Endothelial cell of umbilical vein (primary cell): ENCODE data around the gene MPND.

Experiments
- CTCF ChIP-seq, 2 donors: IDR thresholded peaks; 1 replicate in 1 of 2; 2 replicates in 1 of 2; pipeline ENCODE4 v1.5.1; 2011; ENCODE audit warnings: low read length in 2 of 2, mild to moderate bottlenecking in 2 of 2, moderate library complexity in 2 of 2, control low read depth in 1 of 2, inconsistent platforms in 1 of 2, low read depth in 1 of 2; ENCODE audit not compliant: insufficient read depth in 1 of 2; ENCODE audit errors: extremely low read depth in 1 of 2
- EZH2 ChIP-seq: IDR thresholded peaks from 2 replicates; pipeline ENCODE4 v1.6.1; 2012; ENCODE audit warnings: borderline replicate concordance, low read depth, mild to moderate bottlenecking, moderate library complexity, low read length, inconsistent platforms; ENCODE audit not compliant: severe bottlenecking
- FOS ChIP-seq: IDR thresholded peaks from 2 replicates; pipeline ENCODE4 v1.6.1; 2011; ENCODE audit warnings: mild to moderate bottlenecking, low read length, moderate library complexity, borderline replicate concordance; ENCODE audit not compliant: insufficient read depth
- GATA2 ChIP-seq: IDR thresholded peaks from 2 replicates; pipeline ENCODE4 v1.7.0; 2011; ENCODE audit warnings: low read depth, mild to moderate bottlenecking, moderate library complexity, mixed read lengths, low read length; ENCODE audit not compliant: insufficient read length, insufficient read depth
- JUN ChIP-seq: IDR thresholded peaks from 2 replicates; pipeline ENCODE4 v1.6.1; 2011; ENCODE audit warnings: borderline replicate concordance, low read depth; ENCODE audit not compliant: insufficient read length, insufficient read depth
- MAX ChIP-seq: IDR thresholded peaks from 2 replicates; pipeline ENCODE4 v1.6.1; 2011; ENCODE audit not compliant: insufficient read depth, insufficient read length
- MYC ChIP-seq: IDR thresholded peaks from one replicate; pipeline ENCODE4 v1.6.1; 2011; ENCODE audit warnings: mild to moderate bottlenecking, low read depth, low read length
- POLR2A ChIP-seq: IDR thresholded peaks from 2 replicates; pipeline ENCODE4 v1.6.1; 2012; ENCODE audit warnings: low read depth, mild to moderate bottlenecking, control low read depth, low read length
- POLR2AphosphoS5 ChIP-seq: IDR thresholded peaks from 2 replicates; pipeline ENCODE4 v1.6.1; 2012; ENCODE audit warnings: low read depth, mild to moderate bottlenecking, control low read depth, low read length, moderate library complexity; ENCODE audit not compliant: insufficient read depth

- TF ChIP-seq GATA2, result peak; percentile 49
- TF ChIP-seq POLR2AphosphoS5, result no peak
- no peak for TF ChIP-seq CTCF (IDR thresholded peaks at IDR 0.05; ENCODE audit: extremely low read depth in 1 of 2, insufficient read depth in 1 of 2, low read depth in 1 of 2, low read length in 2 of 2)
- TF ChIP-seq POLR2A, result no peak
- no peak for TF ChIP-seq EZH2
- no peak for TF ChIP-seq MYC
- TF ChIP-seq JUN, result no peak
- peak; percentile 12 for TF ChIP-seq MAX
- no peak for TF ChIP-seq FOS
Observed at GRCh38 chr19:4390017-4390566, 46.7 kb downstream of the MPND start.
